Endothelial cell (in vitro differentiated cells): ENCODE results near the gene MACROD2. TPM values are rescaled to one million over a fixed set of nuclear protein-coding genes. Genes with fewer than 3 reads are reported as not detected.

Experiments used
- DNase-seq: peaks from one replicate; pipeline ENCODE4 v3.0.0; 2021; ENCODE audit warnings: low spot score
- H3K27ac Mint-ChIP-seq: one replicate; pipeline ENCODE4 v1.8.0; 2021; ENCODE audit warnings: mixed read lengths, inconsistent platforms; ENCODE audit not compliant: unreplicated experiment
- H3K27me3 Mint-ChIP-seq: one replicate; pipeline ENCODE4 v1.8.0; 2021; ENCODE audit warnings: mild to moderate bottlenecking, moderate library complexity, mixed read lengths, inconsistent platforms; ENCODE audit not compliant: unreplicated experiment
- H3K36me3 Mint-ChIP-seq: one replicate; pipeline ENCODE4 v1.8.0; 2021; ENCODE audit warnings: mild to moderate bottlenecking, low read depth, mixed read lengths, inconsistent platforms; ENCODE audit not compliant: unreplicated experiment
- H3K4me1 Mint-ChIP-seq: one replicate; pipeline ENCODE4 v1.8.0; 2021; ENCODE audit warnings: mild to moderate bottlenecking, mixed read lengths, inconsistent platforms; ENCODE audit not compliant: unreplicated experiment
- H3K4me3 Mint-ChIP-seq: one replicate; pipeline ENCODE4 v1.8.0; 2021; ENCODE audit warnings: mild to moderate bottlenecking, mixed read lengths, inconsistent platforms; ENCODE audit not compliant: unreplicated experiment
- H3K9me3 Mint-ChIP-seq: one replicate; pipeline ENCODE4 v1.8.0; 2021; ENCODE audit warnings: mixed read lengths, inconsistent platforms; ENCODE audit not compliant: unreplicated experiment
- total RNA-seq: library from RNA; stranded (reverse); fragmentation: NEBNext Ultra II Directional; extraction: Animal tissue kit (Norgen Biotek cat#: 25700); gene quantifications from one replicate; pipeline ENCODE4 v1.2.1, GENCODE V29; 2021; ENCODE audit not compliant: unreplicated experiment
- TF ChIP-seq, protein P1 (sequence below): fragments of 200-600 bp; sonication (generic); IDR thresholded peaks from one replicate; pipeline ENCODE4 v1.5.0; 2021; ENCODE audit warnings: antibody characterized with exemption; ENCODE audit not compliant: unreplicated experiment

Gene MACROD2
- total RNA-seq, 1 donor from 2014 or later: 6.4 TPM

DNA sequence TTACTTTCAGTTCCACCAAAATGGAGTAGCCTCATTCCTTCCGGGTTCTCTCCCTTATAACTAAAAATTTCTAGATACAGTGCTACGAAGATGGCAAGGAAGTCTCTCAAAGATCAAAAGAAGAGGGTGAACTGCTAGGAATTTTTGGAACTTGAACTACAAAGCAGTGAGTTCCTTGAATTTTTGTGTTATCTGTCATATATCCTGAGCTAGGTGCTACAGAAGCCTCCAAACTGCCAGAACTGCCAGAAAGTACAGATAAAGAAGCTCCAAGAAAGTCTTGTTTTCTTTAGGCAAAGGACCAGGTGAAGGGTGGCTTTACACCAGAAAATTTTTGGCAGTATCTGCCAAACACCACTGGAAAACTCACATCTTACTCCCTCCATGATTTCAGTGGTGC is 560.9 kb downstream of the MACROD2 start:
- Mint-ChIP-seq H3K4me1 (no peaks in the 10 kb centered on the region), H3K27ac (no peak overlapping the region), H3K9me3 (no peaks in the 10 kb centered on the region), H3K27me3 (peaks cover 2% of the 10 kb centered on the region), H3K4me3 (no peak overlapping the region), H3K36me3 (no peaks in the 10 kb centered on the region)
- DNase-seq: no peak
- TF ChIP-seq, protein P1, sequence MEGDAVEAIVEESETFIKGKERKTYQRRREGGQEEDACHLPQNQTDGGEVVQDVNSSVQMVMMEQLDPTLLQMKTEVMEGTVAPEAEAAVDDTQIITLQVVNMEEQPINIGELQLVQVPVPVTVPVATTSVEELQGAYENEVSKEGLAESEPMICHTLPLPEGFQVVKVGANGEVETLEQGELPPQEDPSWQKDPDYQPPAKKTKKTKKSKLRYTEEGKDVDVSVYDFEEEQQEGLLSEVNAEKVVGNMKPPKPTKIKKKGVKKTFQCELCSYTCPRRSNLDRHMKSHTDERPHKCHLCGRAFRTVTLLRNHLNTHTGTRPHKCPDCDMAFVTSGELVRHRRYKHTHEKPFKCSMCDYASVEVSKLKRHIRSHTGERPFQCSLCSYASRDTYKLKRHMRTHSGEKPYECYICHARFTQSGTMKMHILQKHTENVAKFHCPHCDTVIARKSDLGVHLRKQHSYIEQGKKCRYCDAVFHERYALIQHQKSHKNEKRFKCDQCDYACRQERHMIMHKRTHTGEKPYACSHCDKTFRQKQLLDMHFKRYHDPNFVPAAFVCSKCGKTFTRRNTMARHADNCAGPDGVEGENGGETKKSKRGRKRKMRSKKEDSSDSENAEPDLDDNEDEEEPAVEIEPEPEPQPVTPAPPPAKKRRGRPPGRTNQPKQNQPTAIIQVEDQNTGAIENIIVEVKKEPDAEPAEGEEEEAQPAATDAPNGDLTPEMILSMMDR: no peak

DNA sequence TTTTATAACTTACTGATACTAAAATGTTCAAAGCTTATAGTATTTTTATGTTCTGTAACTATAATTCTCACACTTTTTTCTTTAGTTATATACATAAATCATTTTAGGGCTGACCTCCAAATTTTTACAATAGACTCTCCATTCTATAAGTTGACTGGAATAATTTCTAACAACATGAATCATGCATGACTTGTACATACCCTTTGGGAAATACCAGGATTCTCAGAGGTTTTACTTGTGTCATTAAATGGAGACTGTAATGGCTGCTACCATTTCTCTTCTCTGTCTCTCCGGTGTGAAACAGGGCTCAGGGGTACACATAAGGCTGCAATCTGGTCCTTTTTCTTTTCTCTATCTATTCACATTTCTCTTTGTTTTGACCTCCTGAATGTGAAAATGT is 564.3 kb downstream of the MACROD2 start:
- TF ChIP-seq, protein P1: no peak
- Mint-ChIP-seq H3K27me3 (peaks cover 2% of the 10 kb centered on the region), H3K36me3 (no peaks in the 10 kb centered on the region), H3K9me3 (no peaks in the 10 kb centered on the region), H3K4me1 (no peaks in the 10 kb centered on the region), H3K27ac (no peak overlapping the region), H3K4me3 (no peak overlapping the region)
- no peak for DNase-seq

DNA sequence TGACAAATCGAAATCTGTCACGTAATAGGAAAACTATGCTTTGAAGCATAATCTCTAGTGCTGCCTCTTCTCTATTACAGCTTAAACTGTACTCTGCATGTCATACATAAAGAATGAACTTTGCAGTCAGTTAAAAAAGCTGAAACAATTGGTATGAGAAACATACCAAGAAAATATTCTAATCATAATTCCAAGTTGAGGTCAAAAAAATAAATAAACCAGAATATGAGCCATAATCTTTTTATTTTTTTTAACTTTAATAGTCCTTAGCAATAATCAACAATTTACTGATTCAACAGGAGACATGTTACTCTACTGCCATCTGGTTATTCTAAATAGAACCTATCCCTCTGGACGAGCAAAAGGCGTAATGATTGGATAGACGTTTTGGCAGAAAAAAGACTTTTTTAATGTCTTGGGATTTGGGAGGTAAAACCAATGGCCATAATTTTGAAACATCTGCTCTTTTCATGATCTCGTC is 566.5 kb downstream of the MACROD2 start:
- Mint-ChIP-seq H3K27ac (no peak overlapping the region), H3K4me3 (no peak overlapping the region), H3K9me3 (no peaks in the 10 kb centered on the region), H3K27me3 (no peaks in the 10 kb centered on the region), H3K36me3 (no peaks in the 10 kb centered on the region), H3K4me1 (no peaks in the 10 kb centered on the region)
- TF ChIP-seq, protein P1: no peak
- no peak for DNase-seq

DNA sequence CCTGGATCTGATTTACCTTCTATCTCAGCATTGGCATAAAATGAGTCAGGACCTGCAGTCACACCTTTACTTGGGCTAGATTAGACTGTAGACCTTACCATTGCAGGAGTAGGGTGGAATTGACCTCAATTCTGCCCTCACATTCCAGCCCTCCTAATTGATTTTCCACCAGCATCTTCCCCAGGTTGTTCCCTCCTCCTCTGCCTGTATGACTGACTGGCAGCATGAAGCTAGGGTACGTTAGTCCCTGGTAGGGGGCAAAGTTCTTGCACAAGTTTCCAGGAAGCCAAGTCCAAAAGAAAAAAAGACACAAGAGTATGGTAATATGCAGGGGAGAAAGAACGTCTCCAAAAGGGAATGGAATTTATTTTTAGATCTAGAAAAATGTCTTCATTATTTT is 567.7 kb downstream of the MACROD2 start:
- no peaks in the 10 kb centered on the region for H3K36me3 Mint-ChIP-seq
- TF ChIP-seq, protein P1: no peak
- no peak overlapping the region for H3K4me3 Mint-ChIP-seq
- H3K27me3 Mint-ChIP-seq: no peaks in the 10 kb centered on the region
- no peaks in the 10 kb centered on the region for H3K4me1 Mint-ChIP-seq
- no peak overlapping the region for H3K27ac Mint-ChIP-seq
- no peak for DNase-seq
- H3K9me3 Mint-ChIP-seq: no peaks in the 10 kb centered on the region

DNA sequence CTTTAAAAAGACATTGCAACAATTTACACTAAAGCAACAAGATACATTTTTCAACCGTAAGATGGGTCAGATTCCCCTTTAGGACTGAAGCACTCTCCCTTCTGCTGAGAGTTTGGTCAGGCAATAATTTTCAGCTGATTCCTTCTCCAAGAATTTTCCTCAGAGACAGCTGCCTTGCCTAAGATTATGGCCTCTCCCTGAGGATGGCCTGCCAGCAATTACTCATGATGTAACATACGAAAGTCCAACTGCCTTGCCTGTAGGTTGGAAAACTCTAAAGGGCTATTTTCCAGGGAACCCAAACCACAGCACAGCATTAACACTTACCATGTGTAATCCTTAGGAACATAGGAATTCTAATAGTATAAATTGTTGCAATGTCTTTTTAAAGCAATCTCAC is 571.2 kb downstream of the MACROD2 start:
- peaks cover 2% of the 10 kb centered on the region for H3K4me1 Mint-ChIP-seq
- H3K36me3 Mint-ChIP-seq: no peaks in the 10 kb centered on the region
- no peaks in the 10 kb centered on the region for H3K27me3 Mint-ChIP-seq
- H3K9me3 Mint-ChIP-seq: no peaks in the 10 kb centered on the region
- no peak for DNase-seq
- TF ChIP-seq, protein P1: no peak
- no peak overlapping the region for H3K27ac Mint-ChIP-seq
- H3K4me3 Mint-ChIP-seq: no peak overlapping the region
